Heart left ventricle (tissue), 16 donors: ENCODE measurements around the gene ARHGAP19. TPM values are rescaled to one million over a fixed set of nuclear protein-coding genes. Genes with fewer than 3 reads are reported as not detected.

Experiments used
- ATAC-seq, 4 donors: fragments of 200-7000 bp; cut with Tn5 transposase; one replicate each; pipeline ENCODE4 v1.9.1; 2020 to 2022; ENCODE audit warnings: moderate library complexity in 4 of 4, mild to moderate bottlenecking in 3 of 4, moderate number of reproducible peaks in 1 of 4
- DNase-seq, 5 donors: peaks; one replicate each; pipeline ENCODE4 v3.0.0-alpha.2; 2020
- H3K27ac ChIP-seq, 12 donors: fragments of 200-600 bp; sonication (generic) in 4 of 12; one replicate each; pipeline versions ENCODE4 v1.5.0 to v1.8.0; 2016 to 2022; ENCODE audit warnings: mild to moderate bottlenecking in 2 of 12
- H3K27me3 ChIP-seq, 9 donors: fragments of 200-600 bp; sonication (generic) in 2 of 9; one replicate each; pipeline versions ENCODE4 v1.5.1 to v1.8.0; 2016 to 2022; ENCODE audit warnings: mild to moderate bottlenecking in 3 of 9
- H3K36me3 ChIP-seq, 9 donors: fragments of 200-600 bp; sonication (generic) in 2 of 9; one replicate each; pipeline versions ENCODE4 v1.5.0 to v1.8.0; 2018 to 2022; ENCODE audit warnings: mild to moderate bottlenecking in 2 of 9
- H3K4me1 ChIP-seq, 12 donors: fragments of 200-600 bp; sonication (generic) in 4 of 12; one replicate each; pipeline versions ENCODE4 v1.5.0 to v1.8.0; 2016 to 2022; ENCODE audit warnings: mild to moderate bottlenecking in 3 of 12
- H3K4me3 ChIP-seq, 12 donors: fragments of 200-600 bp; sonication (generic) in 4 of 12; one replicate each; pipeline versions ENCODE4 v1.5.0 to v1.8.0; 2017 to 2022; ENCODE audit warnings: mild to moderate bottlenecking in 9 of 12, moderate library complexity in 4 of 12
- H3K9me3 ChIP-seq, 12 donors: fragments of 200-600 bp; sonication (generic) in 4 of 12; one replicate each; pipeline versions ENCODE4 v1.5.0 to v1.8.0; 2016 to 2022; ENCODE audit warnings: mild to moderate bottlenecking in 1 of 12
- CTCF ChIP-seq, 12 donors: fragments of 200-600 bp; sonication (generic) in 4 of 12; IDR thresholded peaks; one replicate each; pipeline versions ENCODE4 v1.5.0 to v1.8.0; 2018 to 2022; ENCODE audit warnings: antibody characterized with exemption in 12 of 12, mild to moderate bottlenecking in 5 of 12
- POLR2A ChIP-seq, 2 donors: fragments of 450-650 bp; IDR thresholded peaks; one replicate each; pipeline ENCODE4 v1.6.1; 2017; ENCODE audit warnings: antibody characterized with exemption in 2 of 2, mild to moderate bottlenecking in 2 of 2, moderate library complexity in 2 of 2
- WGBS, 4 donors: extraction: QIAGEN DNeasy Blood & Tissue Kit in 2 of 4; methylation state at CpG; one replicate each; pipeline versions ENCODE4 v1.1.5 to v1.1.7; 2013 to 2018; 5-methylcytosine and 5-hydroxymethylcytosine counted together
- intact Hi-C, 10 donors: fragments of 100-400 bp; cut with DNase I; formaldehyde crosslinking; loops; one replicate each; pipeline versions ENCODE4 v1.11.1 to v1.14.2; 2022
- polyA plus RNA-seq, 2 donors: library from polyadenylated mRNA; stranded (reverse); fragments of 200-250 nt; gene quantifications; one replicate each; pipeline ENCODE4 v1.2.3, GENCODE V29; 2013
- total RNA-seq, 9 donors: library from RNA; depleted of rRNA in 2 of 9; stranded (reverse); fragments of >200 nt in 2 of 9; fragmentation: NEBNext Ultra II Directional in 3 of 9; extraction: Animal tissue kit (Norgen Biotek cat#: 25700) in 3 of 9; gene quantifications; one replicate each; pipeline versions ENCODE4 v1.1.0 to v1.2.4, GENCODE V29; 2016 to 2023
- donor health status: ischemic (EF 13 %, LVEDD 7.1; RV severe dilation, severe dysfunction).
- donor health status: healthy with polysubstance abuse.
- donor health status: DM: no; HTN: yes; CAD: no.
- donor health status: DM: no; HTN: no; CAD: no.
- donor health status: ischemic (EF 25% LVEDD 6.9; RV normal size, moderate dysfunction).
- donor health status: ischemic (EF 25% LVEDD 5.7; RV mildly dilated, moderate dysfunction).
- donor health status: healthy.
- donor health status: DM: yes; HTN: yes; CAD: no.
- donor health status: ischemic (EF 35%, LVEDD 5.7; RV mildly dilated, moderate dysfunction).
- donor health status: nonischemic (EF 11% LVEDD 7.7; RV severe dilation, severe dysfunction).
- donor health status: DM: yes; HTN: yes; CAD: no.
- donor health status: PGD.
- donor health status: ischemic (EF 29% LVEDD 5.4; RV normal size, mild dysfunction).
- donor health status: nonischemic (EF 23%, LVEDD 6.1; RV moderate dilation, normal function).

ARHGAP19 gene
- total and polyA plus RNA-seq, 11 donors: 1.1 to 7.4 (median 4.0) TPM

DNA sequence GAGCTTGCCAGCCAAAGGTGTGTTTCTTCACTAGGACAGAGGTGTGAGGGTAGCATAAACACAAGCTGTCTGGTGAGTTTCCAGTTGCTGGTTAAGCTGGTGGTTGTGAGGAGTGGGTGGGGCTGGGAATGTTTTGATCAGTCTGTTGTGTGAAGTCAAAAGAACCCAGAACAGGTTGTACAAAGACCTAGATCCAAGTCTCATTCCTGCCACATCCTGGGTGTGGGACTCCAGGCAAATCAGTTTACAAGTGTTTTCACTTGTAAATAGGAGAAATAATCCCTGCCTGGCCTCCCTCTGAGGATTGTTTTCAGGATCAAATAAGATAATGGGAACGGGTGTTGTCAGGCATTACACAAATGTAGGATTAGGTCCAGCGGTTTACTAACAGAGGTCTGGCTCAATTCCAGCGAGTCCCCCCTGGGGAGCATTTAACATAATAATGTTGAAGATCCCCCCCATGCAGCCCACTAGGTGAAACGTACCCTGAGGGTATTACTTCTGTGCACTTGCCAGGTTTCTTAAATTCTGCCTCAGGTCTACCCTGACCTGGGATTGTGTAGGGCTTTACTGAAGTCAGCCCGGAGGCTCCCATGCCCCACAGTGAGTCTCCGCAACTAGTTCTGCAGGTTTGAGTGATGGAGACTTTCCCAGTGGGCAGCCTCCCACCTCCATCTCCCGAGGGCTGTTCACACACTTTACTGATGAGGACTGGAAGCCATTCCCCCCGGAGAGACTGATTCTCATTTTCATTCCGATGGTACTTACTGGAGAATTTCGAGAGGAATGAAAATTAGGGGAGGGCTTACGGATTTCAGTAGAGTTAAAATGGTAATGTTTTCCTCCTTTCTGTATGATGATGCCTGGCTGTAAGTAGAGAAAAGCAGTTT is 44.8 kb upstream of the ARHGAP19 start:
- Histone ChIP-seq H3K4me3 (peak overlapping the region in 2 of 12 donors; percentile 0 to 14), H3K27me3 (no peaks in the 10 kb centered on the region), H3K9me3 (no peaks in the 10 kb centered on the region), H3K36me3 (no peaks in the 10 kb centered on the region), H3K4me1 (peaks cover 0 to 44% (median 21%) of the 10 kb centered on the region in 12 donors), H3K27ac (peak overlapping the region in 4 of 12 donors; percentile 3 to 68 (median 32))
- DNase-seq (no peak), ATAC-seq (no peak)
- 13 to 29% (median 16%) methylated on average over 10 to 11 of the region's 11 CpGs for WGBS, 4 donors
- TF ChIP-seq CTCF (IDR thresholded peaks at IDR 0.05) (no peak), POLR2A (IDR thresholded peaks at IDR 0.05) (no peak)
- intact Hi-C loops: loop anchor here in 2 of 10 donors (5.0 kb wide), 2 partner anchors 55 to 65 kb away; partner anchors contain the start of gene RRP12 (in 1 of the 2)

DNA sequence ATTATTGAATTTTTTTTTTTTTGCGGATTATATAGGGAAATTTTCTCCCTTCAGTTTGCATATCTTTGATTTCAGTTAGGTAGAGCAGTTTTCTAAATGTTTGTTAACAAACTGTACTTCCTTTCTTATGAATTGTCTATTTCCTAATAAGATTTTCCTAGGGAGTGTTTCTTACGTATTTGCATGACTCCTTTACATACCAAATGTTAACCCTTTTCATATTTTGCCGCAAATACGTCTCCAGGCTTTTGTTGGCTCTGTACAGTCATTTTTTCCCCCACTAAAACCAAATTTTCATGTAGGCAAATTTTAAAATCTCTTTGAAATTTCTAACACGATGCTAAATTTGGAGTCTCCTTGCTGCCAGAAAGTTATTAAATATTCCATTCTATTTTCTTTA is 44.0 kb upstream of the ARHGAP19 start:
- Histone ChIP-seq H3K36me3 (no peaks in the 10 kb centered on the region), H3K9me3 (no peaks in the 10 kb centered on the region), H3K4me1 (peaks cover 2 to 51% (median 29%) of the 10 kb centered on the region in 12 donors), H3K4me3 (no peak overlapping the region), H3K27me3 (no peaks in the 10 kb centered on the region), H3K27ac (peak overlapping the region in 1 of 12 donors; percentile 38)
- no peak for ATAC-seq
- 45 to 58% (median 51%) methylated on average over 5 of the region's 5 CpGs for WGBS, 4 donors
- intact Hi-C loops: loop anchor here in 2 of 10 donors (5.0 kb wide), 2 partner anchors 54 to 66 kb away; partner anchors contain the start of gene RRP12 (in 1 of the 2)
- TF ChIP-seq POLR2A (IDR thresholded peaks at IDR 0.05) (no peak), CTCF (IDR thresholded peaks at IDR 0.05) (no peak)
- DNase-seq: no peak

- Histone ChIP-seq H3K4me3 (no peak overlapping the region), H3K36me3 (peaks cover 0 to 2% (median 0%) of the 10 kb centered on the region in 9 donors), H3K27ac (no peak overlapping the region), H3K4me1 (peaks cover 2 to 55% (median 32%) of the 10 kb centered on the region in 12 donors), H3K9me3 (no peaks in the 10 kb centered on the region), H3K27me3 (no peaks in the 10 kb centered on the region)
- DNase-seq (no peak), ATAC-seq (no peak)
- TF ChIP-seq CTCF (IDR thresholded peaks at IDR 0.05) (no peak), POLR2A (IDR thresholded peaks at IDR 0.05) (no peak)
- intact Hi-C loops: loop anchor here in 2 of 10 donors (5.0 kb wide), 2 partner anchors 54 to 66 kb away; partner anchors contain the start of gene RRP12 (in 1 of the 2)
- WGBS, 4 donors: 74 to 82% (median 75%) methylated on average over 5 of the region's 5 CpGs
These were observed 43.6 kb upstream of the ARHGAP19 start for GRCh38 chr10:97336006-97336405.

DNA sequence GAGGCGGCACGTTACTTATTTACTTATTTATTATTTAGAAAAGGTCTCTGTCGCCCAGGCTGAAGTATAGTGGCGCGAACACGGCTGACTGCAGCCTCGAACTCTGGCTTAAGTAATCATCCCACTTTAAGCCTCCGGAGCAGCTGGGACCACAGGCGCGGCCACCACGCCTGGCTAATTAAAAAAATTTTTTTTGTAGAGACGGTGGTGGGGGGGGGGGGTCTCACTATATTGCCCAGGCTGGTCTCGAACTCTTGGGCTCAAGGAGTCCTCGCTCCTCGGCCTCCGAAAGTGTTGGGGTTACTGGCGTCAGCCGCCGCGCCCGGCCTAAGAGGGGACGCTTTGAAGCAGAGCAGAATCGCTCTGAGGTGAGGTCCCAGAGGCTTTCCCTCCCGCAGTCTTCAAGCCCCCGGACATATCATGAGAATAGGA is 42.8 kb upstream of the ARHGAP19 start:
- peak overlapping the region in 11 of 12 donors; percentile 88 to 99 (median 95) for H3K27ac ChIP-seq
- H3K27me3 ChIP-seq: no peaks in the 10 kb centered on the region
- TF ChIP-seq POLR2A (IDR thresholded peaks at IDR 0.05): no peak
- TF ChIP-seq CTCF (IDR thresholded peaks at IDR 0.05): no peak
- WGBS, 4 donors: 2 to 7% (median 6%) methylated on average over 16 to 25 of the region's 25 CpGs
- H3K9me3 ChIP-seq: no peaks in the 10 kb centered on the region
- H3K4me1 ChIP-seq: peaks cover 2 to 63% (median 35%) of the 10 kb centered on the region in 12 donors
- H3K4me3 ChIP-seq: peak overlapping the region; percentile 67 to 100 (median 90)
- peak in 1 of 5 donors; percentile 40 for DNase-seq
- intact Hi-C loops: loop anchor here in 3 of 10 donors (2.0 to 5.0 kb wide), 3 partner anchors 53 to 67 kb away; partner anchors contain the start of gene RRP12 (in 1 of the 3)
- ATAC-seq: no peak
- H3K36me3 ChIP-seq: peaks cover 0 to 6% (median 0%) of the 10 kb centered on the region in 9 donors
